ENCODE measurements around the gene BANK1.

DNA sequence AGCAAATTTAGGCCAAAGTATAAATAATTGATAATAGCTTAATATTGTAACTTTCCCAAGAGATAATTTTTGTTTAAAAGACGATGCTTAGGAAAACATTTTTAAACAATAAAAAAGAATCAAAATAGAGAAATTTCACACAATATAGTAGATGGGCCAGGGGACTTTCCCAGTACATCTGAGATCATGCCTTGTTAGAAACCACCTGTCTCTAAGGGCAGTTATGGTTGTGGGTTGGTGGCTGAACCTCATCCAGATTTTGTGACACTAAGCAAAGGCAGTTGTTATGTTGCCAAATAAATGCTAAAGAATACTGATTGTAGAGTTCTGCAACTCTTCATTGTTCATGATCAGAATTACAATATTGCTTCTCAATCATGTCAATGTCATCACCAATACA is 270.6 kb downstream of the BANK1 start:
- TF ChIP-seq, protein P1, sequence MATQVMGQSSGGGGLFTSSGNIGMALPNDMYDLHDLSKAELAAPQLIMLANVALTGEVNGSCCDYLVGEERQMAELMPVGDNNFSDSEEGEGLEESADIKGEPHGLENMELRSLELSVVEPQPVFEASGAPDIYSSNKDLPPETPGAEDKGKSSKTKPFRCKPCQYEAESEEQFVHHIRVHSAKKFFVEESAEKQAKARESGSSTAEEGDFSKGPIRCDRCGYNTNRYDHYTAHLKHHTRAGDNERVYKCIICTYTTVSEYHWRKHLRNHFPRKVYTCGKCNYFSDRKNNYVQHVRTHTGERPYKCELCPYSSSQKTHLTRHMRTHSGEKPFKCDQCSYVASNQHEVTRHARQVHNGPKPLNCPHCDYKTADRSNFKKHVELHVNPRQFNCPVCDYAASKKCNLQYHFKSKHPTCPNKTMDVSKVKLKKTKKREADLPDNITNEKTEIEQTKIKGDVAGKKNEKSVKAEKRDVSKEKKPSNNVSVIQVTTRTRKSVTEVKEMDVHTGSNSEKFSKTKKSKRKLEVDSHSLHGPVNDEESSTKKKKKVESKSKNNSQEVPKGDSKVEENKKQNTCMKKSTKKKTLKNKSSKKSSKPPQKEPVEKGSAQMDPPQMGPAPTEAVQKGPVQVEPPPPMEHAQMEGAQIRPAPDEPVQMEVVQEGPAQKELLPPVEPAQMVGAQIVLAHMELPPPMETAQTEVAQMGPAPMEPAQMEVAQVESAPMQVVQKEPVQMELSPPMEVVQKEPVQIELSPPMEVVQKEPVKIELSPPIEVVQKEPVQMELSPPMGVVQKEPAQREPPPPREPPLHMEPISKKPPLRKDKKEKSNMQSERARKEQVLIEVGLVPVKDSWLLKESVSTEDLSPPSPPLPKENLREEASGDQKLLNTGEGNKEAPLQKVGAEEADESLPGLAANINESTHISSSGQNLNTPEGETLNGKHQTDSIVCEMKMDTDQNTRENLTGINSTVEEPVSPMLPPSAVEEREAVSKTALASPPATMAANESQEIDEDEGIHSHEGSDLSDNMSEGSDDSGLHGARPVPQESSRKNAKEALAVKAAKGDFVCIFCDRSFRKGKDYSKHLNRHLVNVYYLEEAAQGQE (IDR thresholded peaks at IDR 0.05; ENCODE audit: low read depth) = no peak
- TF ChIP-seq, protein P2, sequence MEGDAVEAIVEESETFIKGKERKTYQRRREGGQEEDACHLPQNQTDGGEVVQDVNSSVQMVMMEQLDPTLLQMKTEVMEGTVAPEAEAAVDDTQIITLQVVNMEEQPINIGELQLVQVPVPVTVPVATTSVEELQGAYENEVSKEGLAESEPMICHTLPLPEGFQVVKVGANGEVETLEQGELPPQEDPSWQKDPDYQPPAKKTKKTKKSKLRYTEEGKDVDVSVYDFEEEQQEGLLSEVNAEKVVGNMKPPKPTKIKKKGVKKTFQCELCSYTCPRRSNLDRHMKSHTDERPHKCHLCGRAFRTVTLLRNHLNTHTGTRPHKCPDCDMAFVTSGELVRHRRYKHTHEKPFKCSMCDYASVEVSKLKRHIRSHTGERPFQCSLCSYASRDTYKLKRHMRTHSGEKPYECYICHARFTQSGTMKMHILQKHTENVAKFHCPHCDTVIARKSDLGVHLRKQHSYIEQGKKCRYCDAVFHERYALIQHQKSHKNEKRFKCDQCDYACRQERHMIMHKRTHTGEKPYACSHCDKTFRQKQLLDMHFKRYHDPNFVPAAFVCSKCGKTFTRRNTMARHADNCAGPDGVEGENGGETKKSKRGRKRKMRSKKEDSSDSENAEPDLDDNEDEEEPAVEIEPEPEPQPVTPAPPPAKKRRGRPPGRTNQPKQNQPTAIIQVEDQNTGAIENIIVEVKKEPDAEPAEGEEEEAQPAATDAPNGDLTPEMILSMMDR (IDR thresholded peaks at IDR 0.05 in 2 of 3, conservative IDR thresholded peaks at IDR 0.05 in 1 of 3; ENCODE audit: borderline replicate concordance in 1 of 3, insufficient read depth in 1 of 3, low read depth in 2 of 3, low read length in 2 of 3) = no peak
- no peak for TF ChIP-seq EGR1 (IDR thresholded peaks at IDR 0.05; ENCODE audit: low read depth)
- TF ChIP-seq RAD21 (IDR thresholded peaks at IDR 0.05; ENCODE audit: low read depth) = no peak

Data from HCT116 (cell line).